ENCODE data around the gene CDC42SE2.

- TF ChIP-seq CTCF (conservative IDR thresholded peaks at IDR 0.05) (no peak), EZH2 (IDR thresholded peaks at IDR 0.05; ENCODE audit: low read depth) (no peak)
Observed at GRCh38 chr5:131221888-131222287, 42.0 kb upstream of the CDC42SE2 start.

Measured in PC-9 (cell line).